HG03196 (cell line): ENCODE results near the gene BIRC2.
A peak's percentile ranks its signal among the peaks of the same experiment; 100 is the strongest.
"Not testable (repeated sequence)": the region's sequence is repeated elsewhere in the genome, so short reads cannot be mapped to it uniquely, and the experiment has no call there.

Experiments used
- ATAC-seq: cut with Tn5 transposase; IDR thresholded peaks from one replicate; pipeline ENCODE4 v1.9.1; 2021; ENCODE audit not compliant: unreplicated experiment

Gene BIRC2

DNA sequence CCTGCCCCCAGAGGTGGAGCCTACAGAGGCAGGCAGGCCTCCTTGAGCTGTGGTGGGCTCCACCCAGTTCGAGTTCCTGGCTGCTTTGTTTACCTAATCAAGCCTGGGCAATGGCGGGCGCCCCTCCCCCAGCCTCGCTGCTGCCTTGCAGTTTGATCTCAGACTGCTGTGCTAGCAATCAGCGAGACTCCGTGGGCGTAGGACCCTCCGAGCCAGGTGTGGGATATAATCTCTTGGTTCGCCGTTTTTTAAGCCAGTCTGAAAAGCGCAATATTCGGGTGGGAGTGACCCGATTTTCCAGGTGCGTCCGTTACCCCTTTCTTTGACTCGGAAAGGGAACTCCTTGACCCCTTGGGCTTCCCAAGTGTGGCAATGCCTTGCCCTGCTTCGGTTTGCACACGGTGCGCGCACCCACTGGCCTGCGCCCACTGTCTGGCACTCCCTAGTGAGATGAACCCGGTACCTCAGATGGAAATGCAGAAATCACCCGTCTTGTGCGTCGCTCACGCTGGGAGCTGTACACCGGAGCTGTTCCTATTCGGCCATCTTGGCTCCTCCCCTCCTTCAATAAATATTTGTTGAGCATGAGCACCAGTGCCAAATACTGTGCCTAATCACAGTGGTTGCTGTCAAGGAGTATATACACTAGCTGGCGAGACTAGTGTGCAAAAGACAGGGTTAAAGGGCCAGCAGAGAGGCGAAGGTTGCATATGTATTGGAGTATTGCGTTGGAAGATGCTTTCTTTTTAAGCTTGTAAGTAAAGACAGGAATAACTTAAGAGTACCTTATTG lies 27.8 kb downstream of the BIRC2 start:
- ATAC-seq, result not testable (repeated sequence)

DNA sequence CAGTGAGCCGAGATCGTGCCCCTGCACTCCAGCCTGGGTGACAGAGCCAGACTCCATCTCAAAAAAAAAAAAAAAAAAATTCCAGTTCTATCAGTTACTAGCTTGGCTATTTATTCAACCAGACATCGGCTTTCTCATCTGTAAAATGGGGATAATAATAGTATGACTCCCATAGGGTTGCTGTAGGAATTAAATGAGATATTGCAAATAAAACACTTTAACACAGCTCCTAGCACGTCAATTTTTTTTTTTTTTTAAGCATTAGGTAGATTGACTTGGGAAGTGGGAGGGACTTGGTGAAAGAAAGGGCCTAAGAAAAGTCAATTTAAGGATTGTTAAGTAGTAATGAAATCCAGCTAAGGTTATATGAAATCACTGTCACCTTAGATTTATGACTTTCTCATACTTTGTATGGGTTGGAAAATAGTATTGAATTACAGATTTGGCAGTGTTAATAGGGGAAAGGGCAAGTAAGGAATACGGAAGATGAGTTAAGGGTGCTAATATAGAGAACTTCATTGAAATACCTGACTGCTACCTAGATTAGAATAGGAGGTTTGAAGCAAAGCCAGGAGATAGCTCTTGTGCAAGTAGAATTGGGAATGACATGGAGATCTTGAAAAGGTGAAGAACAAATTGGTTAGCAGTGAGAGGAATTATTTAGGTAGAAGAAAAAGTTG lies 28.8 kb downstream of the BIRC2 start:
- no peak for ATAC-seq

DNA sequence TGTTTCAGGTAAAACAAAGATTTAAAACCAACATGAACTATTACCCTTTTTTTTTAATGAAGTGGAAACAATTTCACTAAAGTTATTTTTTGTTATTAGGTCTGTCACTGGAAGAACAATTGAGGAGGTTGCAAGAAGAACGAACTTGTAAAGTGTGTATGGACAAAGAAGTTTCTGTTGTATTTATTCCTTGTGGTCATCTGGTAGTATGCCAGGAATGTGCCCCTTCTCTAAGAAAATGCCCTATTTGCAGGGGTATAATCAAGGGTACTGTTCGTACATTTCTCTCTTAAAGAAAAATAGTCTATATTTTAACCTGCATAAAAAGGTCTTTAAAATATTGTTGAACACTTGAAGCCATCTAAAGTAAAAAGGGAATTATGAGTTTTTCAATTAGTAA lies 30.9 kb downstream of the BIRC2 start:
- ATAC-seq, result no peak

DNA sequence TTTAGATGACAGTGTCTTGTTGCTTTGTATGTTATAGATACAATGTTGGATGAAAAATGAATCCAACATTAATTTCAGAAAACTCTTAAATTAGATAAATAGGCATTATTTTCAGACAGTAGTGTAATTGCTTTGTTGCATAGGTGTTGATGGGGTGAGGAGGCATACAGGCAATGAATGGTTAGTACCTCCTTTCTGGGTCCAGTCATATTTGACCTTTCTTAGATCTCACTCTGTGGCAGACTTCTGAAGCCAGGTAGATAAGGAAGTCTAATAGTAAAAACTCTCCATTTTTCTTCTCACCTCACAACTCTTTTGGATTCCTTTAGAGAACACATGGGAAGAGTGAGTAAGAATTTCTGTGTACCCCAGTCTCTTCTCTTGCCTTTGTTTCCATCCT lies 31.8 kb downstream of the BIRC2 start:
- no peak for ATAC-seq

DNA sequence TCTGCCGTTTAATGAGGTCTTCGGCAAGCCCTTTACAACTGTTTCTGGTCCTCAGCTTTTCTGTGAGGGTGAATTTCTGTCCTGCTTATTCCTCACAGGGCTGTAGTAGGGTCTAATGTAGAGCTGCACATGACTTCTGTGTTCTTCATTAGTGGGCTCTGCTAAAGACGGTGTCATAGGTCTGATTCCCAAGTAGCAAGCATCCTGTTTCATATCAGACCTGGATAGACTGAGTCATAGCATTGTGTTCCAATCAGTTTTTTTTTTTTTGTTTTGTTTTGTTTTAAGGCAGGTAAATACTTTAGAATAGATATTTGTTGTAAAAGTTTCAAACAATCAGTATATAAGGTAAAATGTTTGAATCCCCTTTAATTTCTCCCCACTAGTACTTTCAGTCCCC lies 35.4 kb downstream of the BIRC2 start:
- no peak for ATAC-seq

DNA sequence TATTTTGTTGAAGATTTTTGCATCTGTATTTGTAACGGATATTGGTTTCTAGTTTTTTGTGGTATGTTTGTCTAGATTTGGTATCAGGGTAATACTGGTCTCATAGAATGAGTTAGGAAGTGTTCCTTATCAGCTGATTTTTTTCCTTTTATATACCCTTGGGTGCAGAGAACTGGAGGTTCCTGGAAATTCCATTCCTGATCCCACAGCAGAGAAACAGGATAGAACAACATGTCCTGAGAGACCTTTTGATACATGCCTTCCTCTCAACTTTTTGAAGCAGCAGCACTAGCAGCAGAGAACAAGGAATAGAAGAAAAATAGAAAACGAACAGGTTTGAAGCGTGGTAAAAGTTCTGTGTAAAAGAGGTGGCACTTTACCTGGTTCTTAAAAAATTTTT lies 36.8 kb downstream of the BIRC2 start:
- no peak for ATAC-seq

DNA sequence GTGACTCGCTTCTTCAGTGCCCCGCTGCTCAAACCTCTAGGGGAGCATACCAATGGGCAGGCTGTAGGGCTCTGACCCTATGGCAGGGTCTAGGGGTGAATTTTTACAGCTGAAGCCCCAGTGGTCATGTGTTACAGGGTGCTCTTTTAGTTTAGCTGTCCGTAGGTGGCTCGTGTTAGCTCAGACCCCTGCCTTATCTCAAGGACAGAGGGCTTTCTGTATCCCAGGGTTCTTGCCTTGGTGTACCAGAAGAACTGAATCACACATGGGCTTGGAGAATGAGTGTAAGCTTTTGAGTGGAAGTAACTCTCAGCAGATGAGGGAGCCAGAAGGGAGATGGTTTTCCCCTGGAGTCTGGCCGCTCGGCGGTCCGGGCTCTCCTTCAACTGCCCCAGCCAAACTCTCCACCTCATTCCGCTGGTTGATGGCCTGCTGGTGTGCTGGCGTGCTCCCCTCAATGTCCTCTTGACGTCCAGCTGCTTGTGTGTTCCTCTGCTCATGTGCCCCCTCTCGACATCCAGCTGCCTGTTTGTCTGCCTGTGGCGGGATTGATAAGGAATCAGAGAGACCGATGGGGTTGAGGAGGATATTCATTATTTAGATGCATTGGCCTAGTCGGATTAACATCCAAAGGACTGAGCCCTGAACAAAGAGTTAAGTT lies 37.5 kb downstream of the BIRC2 start:
- ATAC-seq, result no peak

DNA sequence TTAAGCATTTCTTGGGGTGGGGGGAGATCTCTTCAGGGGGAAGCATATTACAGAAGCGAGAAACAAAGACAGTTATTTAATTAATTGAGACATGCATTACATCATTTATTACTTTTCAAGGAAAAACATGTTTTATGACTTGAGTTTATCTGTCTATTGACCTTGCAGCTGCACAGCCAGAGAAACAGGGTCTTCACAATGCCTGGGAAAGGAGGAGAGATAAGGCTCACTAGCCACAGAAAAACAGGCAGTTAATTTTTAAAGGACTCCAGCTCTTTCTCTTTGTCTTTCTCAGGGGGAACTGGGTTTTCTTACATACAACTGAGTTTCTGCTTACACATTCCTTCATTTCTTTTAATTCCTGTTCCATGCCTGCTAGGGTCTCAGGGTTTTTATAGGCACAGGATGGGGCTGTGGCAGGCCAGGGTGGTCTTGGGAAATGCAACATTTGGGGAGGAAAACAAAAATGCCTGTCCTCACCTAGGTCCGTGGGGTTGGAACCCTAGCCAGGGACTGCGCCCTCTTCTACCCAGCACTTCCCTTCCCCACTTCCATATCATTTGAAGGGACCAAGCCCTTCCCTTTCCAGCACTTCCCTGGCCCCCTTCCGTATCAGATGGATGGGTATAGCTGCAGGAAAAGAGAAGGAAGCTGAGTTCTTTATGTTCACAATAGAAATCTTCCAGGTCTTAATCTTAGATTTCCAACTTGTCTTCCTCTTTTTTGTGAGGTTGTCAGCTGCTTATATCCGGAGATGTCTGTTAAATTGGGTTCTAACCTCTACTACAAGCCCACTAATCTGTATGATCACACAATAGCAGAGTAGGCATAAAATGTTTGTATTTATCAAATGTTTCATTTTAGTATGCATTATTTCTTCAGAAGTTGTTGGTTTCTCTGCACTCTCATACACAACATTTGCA lies 38.3 kb downstream of the BIRC2 start:
- ATAC-seq, result no peak

DNA sequence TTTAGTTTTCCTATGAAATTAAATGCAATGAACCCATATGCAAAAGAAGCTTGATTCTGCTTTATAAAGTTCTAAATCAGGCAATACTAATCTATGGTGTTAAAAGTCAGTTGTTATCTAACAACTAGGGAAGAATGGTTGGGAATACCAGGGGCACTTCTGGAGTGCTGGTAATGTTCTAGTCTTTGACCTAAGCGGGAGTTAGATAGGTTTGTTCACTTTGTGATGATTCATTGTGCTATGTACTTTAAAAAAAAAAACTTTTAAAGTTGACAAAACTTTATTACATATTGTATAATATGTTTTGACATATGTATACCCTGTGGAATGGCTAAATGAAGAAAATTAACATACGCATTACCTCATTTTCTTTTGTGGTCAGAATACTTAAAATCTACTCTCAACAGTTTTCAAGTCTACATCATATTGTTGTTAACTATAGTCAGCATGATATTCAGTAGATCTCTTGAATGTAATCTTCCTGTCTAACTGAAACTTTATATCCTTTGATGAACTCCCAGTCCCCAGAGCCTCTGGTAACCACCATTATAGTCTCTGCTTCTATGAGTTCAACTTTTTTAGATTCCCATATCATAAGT lies 39.2 kb downstream of the BIRC2 start:
- ATAC-seq, result no peak

DNA sequence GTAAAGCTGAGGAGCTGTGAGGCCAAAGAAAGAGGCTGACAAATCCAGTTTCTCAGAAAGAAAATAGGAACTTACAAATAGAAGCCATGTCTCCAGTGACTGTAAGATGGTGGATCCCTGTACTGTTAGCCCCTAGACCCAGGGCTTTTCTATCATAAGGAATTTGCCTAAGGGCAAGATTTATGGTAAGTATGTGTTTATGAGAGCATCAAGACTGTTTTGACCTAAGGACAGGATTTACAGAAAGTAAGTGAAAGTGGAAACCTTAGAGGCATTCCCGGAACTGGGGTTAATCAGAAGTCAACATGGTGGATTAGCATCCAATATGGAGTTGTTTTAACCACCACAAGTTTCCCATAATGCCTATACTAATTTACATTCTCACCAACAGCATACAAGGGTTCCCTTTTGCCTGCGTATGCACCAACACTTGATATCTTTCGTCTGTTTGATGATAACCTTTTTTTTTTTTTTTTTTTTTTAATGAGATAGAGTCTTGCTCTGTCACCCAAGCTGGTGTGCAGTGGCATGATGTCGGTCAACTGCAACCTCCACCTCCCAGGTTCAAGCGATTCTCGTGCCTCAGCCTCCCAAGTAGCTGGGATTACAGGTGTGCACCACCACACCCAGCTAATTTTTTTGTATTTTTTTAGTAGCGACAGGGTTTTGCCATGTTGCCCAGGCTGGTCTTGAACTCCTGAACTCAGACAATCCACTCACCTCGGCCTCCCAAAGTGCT lies 40.2 kb downstream of the BIRC2 start:
- no peak for ATAC-seq

DNA sequence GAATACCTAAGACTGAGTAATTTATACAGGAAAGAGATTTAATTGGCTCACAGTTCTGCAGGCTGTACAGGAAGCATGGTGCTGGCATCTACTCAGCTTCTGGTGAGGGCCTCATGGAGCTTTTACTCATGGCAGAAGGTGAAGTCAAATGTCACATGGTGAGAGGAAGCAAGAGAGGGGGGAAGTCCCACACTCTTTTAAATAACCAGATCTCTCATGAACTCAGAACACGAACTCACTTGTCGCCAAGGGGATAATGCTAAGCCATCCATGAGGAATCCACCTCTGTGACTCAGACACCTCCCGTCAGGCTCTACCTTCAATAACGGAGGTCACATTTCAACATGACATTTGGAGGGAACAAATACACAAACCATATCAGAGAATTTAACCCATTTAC lies 42.2 kb downstream of the BIRC2 start:
- ATAC-seq, result no peak

DNA sequence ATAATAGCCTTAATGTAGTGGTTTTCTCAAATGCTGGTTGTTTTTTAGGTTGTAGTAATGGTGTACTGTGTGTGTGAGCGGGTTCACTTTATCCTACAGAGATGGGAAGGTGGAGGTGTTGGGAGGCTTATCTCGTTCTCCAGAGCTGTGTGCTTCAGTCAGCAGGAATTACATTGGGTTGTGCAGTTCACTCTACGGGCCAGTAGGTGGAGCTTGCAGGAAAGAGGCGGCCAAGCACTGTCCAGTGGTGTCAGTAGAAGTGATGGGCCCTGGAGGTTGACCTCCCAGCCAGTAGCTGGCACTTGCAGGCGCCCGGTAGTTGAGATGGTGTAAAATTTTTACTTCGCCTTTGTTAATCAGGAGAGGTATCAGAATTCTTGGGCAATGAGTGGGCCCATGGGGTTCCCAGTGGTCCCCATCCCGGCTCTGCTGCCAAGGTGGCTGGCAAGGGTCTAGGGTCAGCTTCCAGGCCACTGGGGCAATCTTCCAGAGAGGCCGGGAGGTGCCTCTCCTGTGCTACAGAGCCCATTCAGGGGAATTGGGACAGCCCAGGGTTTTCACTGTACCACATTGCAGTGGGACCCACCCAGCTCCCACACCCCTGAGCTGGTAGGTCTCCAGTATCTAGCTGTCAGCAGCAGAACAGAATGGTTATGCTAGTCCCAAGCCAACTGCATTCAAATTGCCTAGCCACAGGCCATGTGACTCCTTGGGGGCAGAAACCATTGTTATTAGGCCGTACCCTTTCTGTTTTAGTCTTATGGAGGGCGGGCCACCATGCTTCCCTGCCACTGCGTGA lies 43.9 kb downstream of the BIRC2 start:
- ATAC-seq, result peak; percentile 82

DNA sequence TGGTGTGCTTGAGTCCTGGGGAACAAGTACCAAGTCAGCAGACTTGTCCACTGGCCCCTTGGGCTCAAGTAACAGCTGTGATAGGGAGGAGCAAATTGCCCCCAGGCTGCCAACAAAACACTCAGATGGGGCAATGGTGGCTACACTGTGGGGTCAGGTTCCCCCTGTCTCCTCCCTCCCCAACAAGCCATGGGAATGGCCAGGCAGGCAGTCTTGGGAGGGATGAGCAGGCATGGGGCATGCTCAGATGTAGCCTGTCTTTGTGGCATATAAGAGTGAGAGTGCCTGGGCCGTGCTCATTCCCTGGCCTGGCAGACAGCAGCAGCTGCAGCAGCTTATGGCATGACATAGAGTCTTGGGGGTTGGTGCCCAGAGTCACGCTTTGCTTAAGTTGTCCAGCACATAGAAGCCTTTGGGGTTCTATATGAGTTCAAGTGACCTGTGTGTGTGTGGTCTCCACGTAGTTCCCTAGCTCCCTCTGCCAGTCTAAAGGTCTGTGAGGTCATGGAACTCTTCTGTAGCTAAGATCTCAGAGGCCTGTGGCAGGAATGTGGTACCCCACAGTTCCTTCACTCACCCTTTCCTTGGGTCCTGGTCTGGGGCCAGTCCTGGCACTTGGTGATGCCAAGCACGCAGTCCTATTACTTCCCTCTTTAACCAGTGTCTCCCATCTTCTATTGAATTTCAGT lies 44.7 kb downstream of the BIRC2 start:
- ATAC-seq, result no peak

DNA sequence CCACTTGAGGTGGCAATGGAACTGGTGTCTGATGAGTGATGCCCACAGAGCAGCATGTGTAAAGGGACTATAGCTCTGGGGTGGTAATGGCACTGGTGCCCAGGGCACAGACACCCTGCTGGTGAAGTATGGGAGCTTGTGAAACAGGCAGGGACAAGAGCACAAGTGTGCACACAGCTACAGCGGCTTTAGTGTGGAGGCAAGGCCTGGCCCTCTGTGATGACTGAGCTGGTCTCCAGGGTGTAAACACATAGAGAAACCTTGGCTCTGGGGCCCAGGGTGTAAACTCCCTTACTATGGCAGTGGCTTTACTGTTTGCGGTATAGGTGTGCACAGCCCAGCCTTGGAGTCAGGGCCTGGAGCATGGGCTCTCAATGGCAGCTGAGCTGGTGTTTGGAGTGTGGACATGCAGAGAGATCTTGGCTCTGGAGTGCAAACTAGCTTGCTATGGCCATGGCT lies 46.3 kb downstream of the BIRC2 start:
- no peak for ATAC-seq

DNA sequence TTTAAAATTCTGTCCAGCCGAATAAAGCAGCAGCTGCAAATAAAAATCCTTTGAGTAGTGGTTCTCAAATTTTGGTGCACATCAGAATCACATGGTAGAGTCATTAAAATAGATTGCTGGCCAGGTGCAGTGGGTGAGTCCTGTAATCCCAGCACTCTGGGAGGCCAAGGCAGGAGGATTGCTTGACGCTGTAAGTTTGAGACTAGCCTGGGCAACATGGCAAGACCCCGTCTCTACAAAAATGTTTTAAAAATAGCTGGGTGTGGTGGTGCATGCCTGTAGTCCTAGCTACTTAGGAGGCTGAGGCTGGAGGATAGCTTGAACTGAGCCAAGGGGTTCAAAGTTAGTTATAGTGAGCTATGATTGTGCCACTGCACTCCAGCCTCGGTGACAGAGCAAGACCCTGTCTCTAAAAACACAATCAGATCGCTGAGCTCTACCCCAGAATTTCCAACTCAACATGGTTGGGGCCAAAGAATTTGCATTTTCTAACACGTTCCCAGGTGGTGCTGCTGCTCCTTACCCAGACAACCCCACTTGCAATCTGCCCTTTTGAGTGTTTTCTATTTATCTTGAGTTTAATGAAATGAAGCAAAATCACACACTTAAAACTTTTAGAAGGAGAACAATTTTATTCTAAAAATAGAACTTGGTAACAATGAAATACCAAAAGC lies 48.8 kb downstream of the BIRC2 start:
- ATAC-seq, result no peak

DNA sequence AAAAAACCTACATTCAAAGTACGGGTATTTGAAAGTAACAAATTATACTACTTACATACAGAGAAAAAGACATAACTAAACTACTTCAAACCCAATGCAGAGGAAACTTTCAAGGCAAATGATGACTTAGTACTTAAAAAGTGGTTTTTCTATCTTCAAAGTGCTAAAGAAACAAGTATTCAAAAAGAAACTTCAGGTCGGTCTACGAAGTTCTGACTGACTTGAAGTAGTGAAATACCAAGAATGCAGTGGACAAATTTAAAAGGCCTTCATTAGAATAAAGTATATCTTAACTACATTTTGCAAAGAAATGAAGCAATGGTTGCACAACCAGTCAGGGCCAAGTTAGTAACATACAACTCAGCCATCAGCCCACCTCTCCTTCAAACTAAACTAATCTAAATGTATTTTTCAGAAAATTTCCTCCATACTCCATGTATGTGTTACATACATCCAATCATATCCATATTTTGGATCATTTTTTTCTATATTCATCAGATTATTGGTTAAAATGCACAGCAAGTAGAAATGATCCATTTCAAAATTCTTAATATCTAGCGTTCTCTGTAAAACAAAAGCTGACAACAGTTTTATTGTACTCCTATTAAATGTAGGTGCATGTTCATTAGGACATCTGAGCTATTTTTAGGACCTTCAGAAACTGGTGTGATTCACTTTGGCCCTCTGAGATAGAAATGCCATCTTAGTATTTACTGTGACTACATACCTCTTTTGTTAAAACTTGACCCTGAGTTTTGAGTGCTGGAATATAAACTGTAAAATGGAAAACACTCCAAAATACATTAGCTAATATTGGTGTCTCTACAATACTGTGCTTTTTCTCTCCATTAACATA lies 49.9 kb downstream of the BIRC2 start:
- ATAC-seq, result no peak

DNA sequence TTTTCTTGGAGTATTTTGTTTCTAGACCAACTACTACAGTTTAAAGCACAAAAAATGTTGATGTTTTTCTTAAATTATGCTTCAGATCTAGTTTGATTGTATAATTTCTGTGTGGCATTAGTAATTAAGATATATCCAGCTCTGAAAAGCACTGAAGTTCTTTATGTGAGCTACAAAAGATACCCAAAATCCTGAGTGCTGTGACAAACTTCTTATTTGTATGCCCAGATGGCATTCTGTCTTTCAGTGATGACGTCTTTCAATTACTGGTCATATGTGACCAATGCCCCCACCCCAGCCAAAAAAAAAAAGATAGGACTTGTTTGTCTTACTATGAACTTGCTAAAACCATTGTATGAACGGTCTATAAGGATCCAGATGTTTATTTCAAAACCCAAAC lies 51.3 kb downstream of the BIRC2 start:
- no peak for ATAC-seq
